NK-92 (cell line): Measurements from ENCODE around the gene CACNA1D.

ENCODE experiments used
- DNase-seq: peaks from one replicate; lab custom pipeline; 2025; ENCODE audit not compliant: unreplicated experiment; lab: John Stamatoyannopoulos, UW

CACNA1D gene

GRCh38 chr3:53709256-53709655, 214.8 kb downstream of the CACNA1D start:
- no peak for DNase-seq

- DNase-seq = no peak
Measured at GRCh38 chr3:53709860-53710674, 215.7 kb downstream of the CACNA1D start.

DNA sequence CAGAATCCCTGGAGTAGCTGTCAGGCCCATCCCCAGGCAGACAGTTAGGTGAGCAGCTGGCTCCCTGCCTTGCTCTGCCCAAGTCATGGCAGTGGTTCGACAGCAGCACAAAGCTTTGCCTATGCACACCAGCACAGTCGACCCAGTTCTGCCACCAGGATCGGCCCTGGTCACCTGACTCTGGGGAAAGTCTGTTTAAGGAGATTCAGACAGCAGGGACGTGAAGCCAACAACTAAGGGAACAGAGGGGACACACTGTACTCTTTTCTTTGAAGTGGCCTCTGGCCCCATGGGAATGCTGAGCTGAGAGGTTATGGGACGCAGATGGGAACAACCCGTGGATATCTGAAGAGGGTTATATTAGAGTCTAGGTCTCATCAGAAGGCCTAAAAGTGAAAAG, 217.0 kb downstream of the CACNA1D start:
- no peak for DNase-seq

DNA sequence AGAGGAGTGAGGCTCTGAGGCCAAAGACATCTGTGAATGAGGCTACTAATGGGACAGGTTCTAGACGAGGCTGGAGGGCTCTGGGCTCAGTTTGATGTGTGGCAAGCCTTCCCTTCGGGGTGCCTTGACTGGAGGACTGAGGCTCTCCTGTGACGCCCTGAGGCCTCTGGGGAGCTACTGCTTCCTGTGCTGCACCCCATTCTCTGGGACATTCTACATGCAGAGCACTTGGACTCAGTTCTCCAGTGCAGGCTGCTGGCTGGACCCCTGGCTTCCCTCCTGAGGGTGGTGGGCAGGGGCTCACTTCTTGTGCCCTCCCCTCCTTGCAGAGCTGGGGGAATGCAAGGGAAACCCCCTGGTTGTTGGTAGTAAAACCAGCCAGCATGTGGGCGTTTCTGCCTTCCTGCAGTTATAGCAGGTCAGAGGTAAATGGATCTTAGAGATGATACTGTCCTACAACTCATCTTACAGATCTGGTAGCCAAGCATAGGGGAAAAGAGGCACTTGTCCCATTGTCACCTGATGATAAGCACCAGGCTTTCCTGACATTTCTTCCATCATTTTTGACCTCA, 218.5 kb downstream of the CACNA1D start:
- DNase-seq = no peak

DNA sequence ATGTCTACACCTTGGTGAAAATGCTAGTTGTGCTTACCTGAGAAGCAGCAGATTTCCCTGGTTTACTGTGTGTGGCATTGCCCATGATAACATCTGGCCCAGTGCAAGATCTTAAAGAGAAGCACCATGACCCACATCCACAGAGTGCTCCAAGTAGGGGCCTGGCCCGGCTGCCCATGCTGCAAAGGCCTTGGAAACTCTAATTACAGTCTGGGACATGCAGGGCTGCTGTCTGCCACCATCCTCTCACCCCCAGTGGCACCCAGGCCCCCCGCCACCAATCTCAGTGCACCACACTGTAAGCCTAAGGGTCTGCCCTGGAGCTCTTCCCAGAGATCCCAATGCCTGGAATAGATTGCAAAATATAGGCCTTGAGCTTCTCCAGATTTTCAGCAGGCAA, 219.2 kb downstream of the CACNA1D start:
- no peak for DNase-seq

DNA sequence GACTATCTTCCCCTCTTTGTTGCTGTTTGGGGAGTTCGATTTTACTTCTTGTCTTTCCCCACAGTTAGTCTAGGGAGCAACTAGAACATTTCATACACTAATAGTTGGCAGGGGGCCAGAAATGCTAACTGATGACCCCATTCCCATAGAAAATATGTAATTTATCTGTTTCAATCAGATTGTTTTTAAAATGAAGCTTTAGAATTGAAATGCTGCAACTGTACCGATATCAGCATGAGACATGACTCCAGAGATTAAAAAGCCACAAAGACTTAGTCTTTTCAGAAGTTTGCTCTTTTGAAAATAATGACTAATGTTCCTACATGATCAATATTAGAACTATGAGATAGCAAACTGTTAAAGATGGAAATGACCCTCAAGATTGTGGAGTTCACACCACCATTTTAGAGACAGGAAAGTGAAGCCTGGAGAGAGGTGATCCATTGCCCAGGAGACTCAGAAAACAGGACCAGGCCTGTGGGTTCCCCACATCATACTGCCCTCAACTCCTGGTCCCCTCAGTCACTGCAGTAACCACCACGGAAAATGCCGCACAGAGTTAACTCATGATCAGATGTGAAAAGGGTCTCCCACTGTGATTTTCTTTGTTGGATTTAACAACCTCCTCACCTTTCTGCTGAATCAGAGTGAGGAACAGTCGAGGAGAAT, 221.5 kb downstream of the CACNA1D start:
- no peak for DNase-seq

DNA sequence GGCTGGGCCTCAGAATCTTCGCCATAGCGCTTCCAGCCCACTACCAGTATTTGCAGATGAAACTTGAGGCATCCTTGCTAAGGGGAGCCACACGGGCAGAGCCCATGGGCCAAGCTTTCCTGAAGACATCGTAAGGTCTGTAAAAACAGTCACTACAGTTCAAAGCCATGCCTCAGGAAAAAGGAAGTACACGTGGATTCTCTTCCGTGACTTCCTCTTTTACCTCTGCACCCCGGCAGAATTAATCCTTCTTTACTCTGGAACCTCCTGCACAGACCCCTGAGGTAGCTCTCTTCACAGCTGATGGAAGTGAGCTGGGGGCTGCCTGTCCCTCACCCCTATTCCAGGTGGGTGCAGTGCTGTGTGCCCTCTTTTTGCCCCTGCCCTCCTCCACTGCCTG, 222.6 kb downstream of the CACNA1D start:
- no peak for DNase-seq

GRCh38 chr3:53718462-53718861, 224.1 kb downstream of the CACNA1D start:
- DNase-seq = no peak

GRCh38 chr3:53719796-53720195, 225.4 kb downstream of the CACNA1D start:
- no peak for DNase-seq

DNA sequence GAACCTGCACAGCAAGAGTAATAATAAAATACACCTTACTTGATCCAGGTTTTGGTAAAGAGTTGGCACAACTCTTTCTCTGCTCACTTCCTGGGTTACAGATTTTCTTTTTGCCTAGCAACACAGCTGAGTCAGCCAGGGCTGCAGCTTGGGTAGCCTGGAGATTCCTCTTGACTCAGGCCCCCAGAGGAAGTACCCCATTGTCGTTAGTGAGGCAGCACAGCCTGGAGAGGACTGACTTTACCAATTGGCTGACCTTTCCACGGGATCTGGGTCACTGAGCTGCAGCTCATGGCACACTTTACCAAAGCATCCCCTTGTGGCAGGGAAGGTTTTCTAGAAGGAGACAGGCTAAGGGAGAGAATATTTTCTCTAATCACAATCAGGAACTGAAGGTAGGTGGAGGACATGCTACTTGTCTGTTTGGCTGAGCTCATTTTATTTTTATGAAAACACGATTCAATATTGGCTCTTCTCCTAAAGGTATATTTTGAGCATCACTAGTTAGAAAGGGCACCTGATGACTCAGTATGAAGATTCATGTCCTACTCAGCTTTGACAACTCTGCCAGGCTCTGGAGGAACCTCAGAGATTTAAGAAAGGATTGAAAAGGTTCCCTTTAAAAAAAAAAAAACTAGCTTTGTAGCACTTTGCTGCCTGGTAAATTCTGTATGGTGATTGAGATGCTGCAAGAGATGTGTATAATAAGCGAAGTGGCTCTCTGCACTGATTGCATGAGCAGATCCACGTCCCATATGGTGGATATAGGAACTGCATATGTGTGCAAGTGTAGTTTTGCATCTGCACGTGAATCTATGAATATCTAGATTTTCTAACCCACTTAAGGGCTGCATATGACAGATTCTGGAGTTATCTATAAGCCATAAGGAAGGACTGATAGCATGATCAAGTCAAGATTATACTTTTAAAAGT, 227.0 kb downstream of the CACNA1D start:
- DNase-seq = no peak

DNA sequence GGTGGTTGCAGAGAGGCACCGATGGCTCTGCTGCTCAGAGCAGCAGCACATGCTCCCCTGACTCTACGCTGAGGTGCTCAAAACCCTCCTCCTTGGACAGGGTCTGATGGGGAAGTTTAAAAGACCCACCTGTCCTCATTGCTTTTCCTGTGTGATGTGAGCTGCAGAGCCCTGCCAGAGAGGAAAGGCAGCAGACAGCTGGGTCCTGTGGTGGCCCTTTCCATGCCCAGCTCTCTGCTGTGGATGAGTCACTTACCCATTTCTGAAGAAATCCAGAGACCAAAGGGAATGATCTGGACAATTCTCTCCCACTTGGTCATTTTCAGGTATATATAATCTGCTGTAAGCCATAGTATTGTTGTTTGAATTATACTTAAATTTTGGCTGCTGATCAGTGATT, 230.2 kb downstream of the CACNA1D start:
- no peak for DNase-seq

DNA sequence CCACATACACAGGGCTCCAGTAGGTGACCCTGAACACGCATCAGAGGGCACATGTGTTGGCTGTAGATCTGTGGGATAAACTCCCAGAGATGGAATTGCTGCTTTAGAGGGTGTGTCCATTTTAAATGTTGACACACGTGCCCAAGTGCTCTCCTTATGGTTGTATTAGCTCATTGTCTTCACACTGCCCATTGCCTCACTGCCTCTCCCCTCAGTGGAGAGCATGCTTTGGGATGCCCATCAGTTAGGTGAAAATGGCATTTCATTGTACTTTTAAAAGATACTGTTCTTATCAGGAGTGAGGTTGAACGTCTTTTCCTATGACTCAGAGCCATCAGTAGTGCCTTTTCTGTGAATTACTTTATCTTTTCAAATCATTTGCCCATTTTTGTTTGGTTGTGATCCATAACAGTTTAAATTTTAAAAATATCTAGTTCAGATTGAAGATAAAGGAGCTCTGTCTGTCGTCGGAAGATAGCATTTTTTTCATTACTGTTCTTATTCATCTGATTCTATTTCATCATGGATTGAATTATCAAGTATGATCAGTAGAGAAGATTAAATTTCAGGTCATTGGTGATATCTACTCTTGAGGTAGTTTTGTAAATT, 231.1 kb downstream of the CACNA1D start:
- no peak for DNase-seq

- no peak for DNase-seq
Measured at GRCh38 chr3:53726643-53727042, 232.2 kb downstream of the CACNA1D start.

- DNase-seq = no peak
Measured at GRCh38 chr3:53728606-53729005, 234.2 kb downstream of the CACNA1D start.

- DNase-seq = no peak
Measured at GRCh38 chr3:53729159-53729558, 234.7 kb downstream of the CACNA1D start.

GRCh38 chr3:53729618-53730017, 235.2 kb downstream of the CACNA1D start:
- no peak for DNase-seq

DNA sequence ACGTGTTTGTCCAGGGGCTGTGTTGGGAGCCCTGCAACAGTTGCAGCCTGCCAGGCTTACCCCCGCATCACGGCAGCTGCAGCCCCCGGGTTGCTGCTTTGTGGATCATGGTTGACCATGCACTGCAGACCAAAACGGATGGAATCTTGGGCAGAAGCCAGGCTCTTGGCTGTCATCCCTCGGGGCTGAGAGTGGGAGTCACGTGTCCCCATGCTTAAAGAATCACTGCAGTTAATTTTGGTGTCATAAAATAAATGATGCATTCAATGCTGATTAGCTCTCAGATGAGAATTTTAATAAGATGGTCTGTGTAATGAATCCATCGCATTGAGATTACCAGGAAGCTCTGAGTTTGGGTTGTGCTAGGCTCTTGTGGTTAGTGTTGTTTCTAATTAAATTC, 236.2 kb downstream of the CACNA1D start:
- no peak for DNase-seq

DNA sequence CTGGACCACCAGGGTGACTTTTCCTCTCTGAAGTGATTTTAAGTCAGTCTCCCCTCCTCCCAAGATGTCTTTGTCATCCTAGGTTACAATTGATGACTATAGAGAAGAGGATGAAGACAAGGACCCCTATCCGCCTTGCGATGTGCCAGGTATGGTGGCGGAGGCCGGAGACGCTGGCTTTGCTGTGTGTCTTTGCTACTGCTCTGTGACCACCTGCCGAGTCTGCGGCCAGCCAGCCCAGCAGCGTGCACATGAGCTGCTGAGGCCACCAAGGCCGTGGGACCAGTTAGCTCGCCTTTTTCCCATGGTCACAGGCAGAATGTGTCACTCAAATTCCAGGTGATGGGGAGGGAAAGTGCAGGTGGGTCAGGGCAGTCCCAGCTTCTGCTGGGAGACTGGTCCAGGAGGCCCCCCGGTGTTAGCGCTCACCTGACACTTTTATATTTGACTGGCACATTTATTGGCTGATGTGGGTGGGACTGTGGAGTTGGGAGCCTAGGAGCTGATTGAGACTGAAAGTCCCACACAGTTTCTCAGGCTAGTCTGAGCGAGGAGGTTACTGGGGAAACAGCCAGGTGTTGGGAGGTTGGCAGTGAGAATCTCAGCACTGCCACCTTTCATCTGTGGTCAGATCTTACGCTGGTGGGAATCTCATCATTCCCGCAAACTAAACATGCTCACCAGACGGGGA, 237.7 kb downstream of the CACNA1D start:
- no peak for DNase-seq

DNA sequence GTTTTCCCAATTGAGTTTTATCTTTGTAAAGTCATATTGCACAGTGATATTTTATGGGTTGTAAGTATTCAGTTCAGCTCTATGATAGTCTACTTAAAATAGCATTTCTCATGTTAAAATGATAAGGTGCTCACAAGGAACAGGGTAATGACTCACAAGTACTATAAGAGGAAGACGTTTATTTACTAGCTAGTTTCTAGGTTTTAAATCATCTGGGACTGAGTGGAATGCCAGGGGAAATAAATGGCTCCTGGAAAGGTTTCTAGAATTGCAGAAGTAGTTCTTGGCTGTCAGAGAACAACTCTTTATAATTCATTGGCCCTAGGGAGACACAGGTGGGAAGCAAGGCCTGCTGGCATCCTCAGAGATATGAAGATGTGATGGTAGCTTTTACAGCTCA, 239.0 kb downstream of the CACNA1D start:
- no peak for DNase-seq

GRCh38 chr3:53739966-53740365, 245.6 kb downstream of the CACNA1D start:
- no peak for DNase-seq
